ENCODE data around the gene EGR1. TPM values are rescaled to one million over a fixed set of nuclear protein-coding genes. Genes with fewer than 3 reads are reported as not detected.

EGR1 gene
- total and polyA plus RNA-seq, 10 donors, result 2.7 to 138 (median 9.2) TPM

- WGBS, 5 donors, result 84 to 91% (median 90%) methylated on average over 5 of the region's 5 CpGs
- H3K9me3 ChIP-seq, result no peaks in the 10 kb centered on the region
- no peak overlapping the region for H3K4me3 ChIP-seq
- no peaks in the 10 kb centered on the region for H3K27me3 ChIP-seq (replicated peaks in 1 of 7)
- intact Hi-C loops (cut with DNase I; ENCODE audit: low total_unique reads), result loop anchor here (2.0 kb wide), 1 partner anchor 52 kb away; no protein-coding TSS in a partner anchor
- no peaks in the 10 kb centered on the region for H3K36me3 ChIP-seq
- DNase-seq, result no peak
- H3K4me1 ChIP-seq, result peaks cover 0 to 11% (median 7%) of the 10 kb centered on the region in 6 donors
- no peak for TF ChIP-seq CTCF (IDR thresholded peaks at IDR 0.05 in 8 of 11, conservative IDR thresholded peaks at IDR 0.05 in 3 of 11)
- TF ChIP-seq POLR2A (IDR thresholded peaks at IDR 0.05), result no peak
- TF ChIP-seq POLR2AphosphoS5 (IDR thresholded peaks at IDR 0.05), result no peak
- H3K27ac ChIP-seq, result no peak overlapping the region
Measured at GRCh38 chr5:138450971-138451370, 14.3 kb upstream of the EGR1 start.

GRCh38 chr5:138452720-138453119, 12.6 kb upstream of the EGR1 start:
- Histone ChIP-seq H3K4me3 (no peak overlapping the region), H3K9me3 (no peaks in the 10 kb centered on the region), H3K27me3 (replicated peaks in 1 of 7) (no peaks in the 10 kb centered on the region), H3K4me1 (peaks cover 0 to 14% (median 7%) of the 10 kb centered on the region in 6 donors), H3K36me3 (no peaks in the 10 kb centered on the region), H3K27ac (no peak overlapping the region)
- intact Hi-C loops (cut with DNase I; ENCODE audit: low total_unique reads), result no loop called here
- TF ChIP-seq POLR2AphosphoS5 (IDR thresholded peaks at IDR 0.05) (no peak), POLR2A (IDR thresholded peaks at IDR 0.05) (no peak), CTCF (IDR thresholded peaks at IDR 0.05 in 8 of 11, conservative IDR thresholded peaks at IDR 0.05 in 3 of 11) (no peak)
- 84 to 96% (median 92%) methylated on average over 6 of the region's 6 CpGs for WGBS, 5 donors
- no peak for DNase-seq

GRCh38 chr5:138453590-138453989, 11.7 kb upstream of the EGR1 start:
- 69 to 88% (median 87%) methylated on average over 12 to 13 of the region's 13 CpGs for WGBS, 5 donors
- no peak for DNase-seq
- Histone ChIP-seq H3K36me3 (no peaks in the 10 kb centered on the region), H3K27ac (no peak overlapping the region), H3K9me3 (no peaks in the 10 kb centered on the region), H3K4me1 (peaks cover 2 to 23% (median 16%) of the 10 kb centered on the region in 6 donors), H3K27me3 (replicated peaks in 1 of 7) (no peaks in the 10 kb centered on the region), H3K4me3 (no peak overlapping the region)
- intact Hi-C loops (cut with DNase I; ENCODE audit: low total_unique reads), result no loop called here
- TF ChIP-seq POLR2AphosphoS5 (IDR thresholded peaks at IDR 0.05) (no peak), POLR2A (IDR thresholded peaks at IDR 0.05) (no peak), CTCF (IDR thresholded peaks at IDR 0.05 in 8 of 11, conservative IDR thresholded peaks at IDR 0.05 in 3 of 11) (no peak)

GRCh38 chr5:138454121-138454520, 11.2 kb upstream of the EGR1 start:
- no peaks in the 10 kb centered on the region for H3K27me3 ChIP-seq (replicated peaks in 1 of 7)
- no peaks in the 10 kb centered on the region for H3K36me3 ChIP-seq
- intact Hi-C loops (cut with DNase I; ENCODE audit: low total_unique reads), result no loop called here
- 83 to 90% (median 89%) methylated on average over 8 of the region's 8 CpGs for WGBS, 5 donors
- TF ChIP-seq CTCF (IDR thresholded peaks at IDR 0.05 in 8 of 11, conservative IDR thresholded peaks at IDR 0.05 in 3 of 11) (no peak), POLR2A (IDR thresholded peaks at IDR 0.05) (no peak), POLR2AphosphoS5 (IDR thresholded peaks at IDR 0.05) (no peak)
- H3K27ac ChIP-seq, result no peak overlapping the region
- no peak overlapping the region for H3K4me3 ChIP-seq
- no peak for DNase-seq
- peaks cover 7 to 28% (median 21%) of the 10 kb centered on the region in 6 donors for H3K4me1 ChIP-seq
- no peaks in the 10 kb centered on the region for H3K9me3 ChIP-seq

All from spleen (tissue), 11 donors.